HG03342 (cell line): ENCODE data around the gene POU2AF1.

Experiments
- ATAC-seq: cut with Tn5 transposase; IDR thresholded peaks from one replicate; pipeline ENCODE4 v1.9.1; 2021; ENCODE audit warnings: mild to moderate bottlenecking, moderate library complexity; ENCODE audit not compliant: unreplicated experiment

Gene POU2AF1

DNA sequence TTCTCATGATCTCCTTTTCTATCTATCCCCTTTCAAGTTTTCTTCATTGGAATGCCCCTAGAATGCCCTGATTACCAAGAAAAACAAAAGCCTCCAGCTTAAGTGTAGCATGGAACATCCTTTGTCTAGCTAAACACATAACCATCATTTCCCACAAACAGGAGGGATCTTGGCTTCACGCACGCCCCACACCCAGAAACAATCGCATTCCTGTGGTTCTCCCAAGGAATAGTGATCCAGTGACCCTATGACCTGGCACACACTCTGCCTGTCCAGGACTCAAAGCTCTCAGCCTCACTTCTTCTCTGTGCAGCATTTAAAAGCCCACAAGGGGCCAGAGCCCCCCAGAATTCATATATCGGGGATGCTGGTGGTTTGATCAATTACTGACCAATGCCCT, 9.3 kb upstream of the POU2AF1 start:
- no peak for ATAC-seq

GRCh38 chr11:111387363-111387762, 8.3 kb upstream of the POU2AF1 start:
- no peak for ATAC-seq

- ATAC-seq, result no peak
Observed at GRCh38 chr11:111386611-111387150, 7.6 kb upstream of the POU2AF1 start.

DNA sequence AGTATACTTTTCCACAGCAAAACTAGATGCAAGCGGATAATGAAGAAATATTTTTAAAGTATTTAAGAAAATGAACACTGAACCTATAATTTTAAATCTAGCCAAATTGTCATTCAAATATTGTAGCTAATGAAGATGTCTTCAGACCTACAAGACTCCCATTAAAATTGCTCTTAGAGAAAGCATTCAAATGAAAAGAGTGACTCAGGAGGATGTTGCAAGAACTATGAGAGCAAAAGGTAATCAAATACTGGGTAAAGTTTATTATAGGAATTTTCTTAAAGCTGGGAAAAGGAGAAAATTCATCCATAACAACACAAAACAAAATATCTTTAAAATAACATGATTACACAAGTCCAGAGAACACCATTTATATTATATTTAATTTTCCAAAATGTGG, 5.4 kb upstream of the POU2AF1 start:
- no peak for ATAC-seq

GRCh38 chr11:111382451-111382850, 3.4 kb upstream of the POU2AF1 start:
- no peak for ATAC-seq

GRCh38 chr11:111379602-111380136, 594 bp upstream of the POU2AF1 start:
- ATAC-seq, result peak; percentile 42

- ATAC-seq, result peak; percentile 2
Observed at GRCh38 chr11:111378185-111378860, 752 bp downstream of the POU2AF1 start.

GRCh38 chr11:111376181-111376871, 2.7 kb downstream of the POU2AF1 start:
- ATAC-seq, result no peak

DNA sequence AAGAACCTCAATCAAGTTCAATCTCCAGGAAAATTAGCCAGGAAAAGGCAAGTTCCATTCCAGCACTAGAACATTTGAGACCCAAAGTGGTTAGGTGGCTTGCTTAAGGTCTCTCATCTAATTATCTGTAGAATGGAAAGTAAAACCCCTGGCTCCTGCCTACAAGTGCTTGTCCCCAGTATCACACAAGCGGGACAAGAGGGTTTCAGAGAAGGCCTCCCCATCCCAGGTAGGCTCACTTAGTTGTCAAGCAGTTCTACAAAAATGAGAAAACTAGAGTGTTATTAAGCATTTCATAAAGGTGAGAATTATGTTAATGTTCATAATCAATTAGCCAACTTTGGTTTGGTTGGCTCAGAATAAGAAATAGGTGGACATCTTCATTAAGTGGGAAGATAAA, 5.5 kb downstream of the POU2AF1 start:
- no peak for ATAC-seq

- no peak for ATAC-seq
Observed at GRCh38 chr11:111372538-111372937, 6.5 kb downstream of the POU2AF1 start.

GRCh38 chr11:111370902-111371578, 8.0 kb downstream of the POU2AF1 start:
- ATAC-seq, result peak; percentile 28

DNA sequence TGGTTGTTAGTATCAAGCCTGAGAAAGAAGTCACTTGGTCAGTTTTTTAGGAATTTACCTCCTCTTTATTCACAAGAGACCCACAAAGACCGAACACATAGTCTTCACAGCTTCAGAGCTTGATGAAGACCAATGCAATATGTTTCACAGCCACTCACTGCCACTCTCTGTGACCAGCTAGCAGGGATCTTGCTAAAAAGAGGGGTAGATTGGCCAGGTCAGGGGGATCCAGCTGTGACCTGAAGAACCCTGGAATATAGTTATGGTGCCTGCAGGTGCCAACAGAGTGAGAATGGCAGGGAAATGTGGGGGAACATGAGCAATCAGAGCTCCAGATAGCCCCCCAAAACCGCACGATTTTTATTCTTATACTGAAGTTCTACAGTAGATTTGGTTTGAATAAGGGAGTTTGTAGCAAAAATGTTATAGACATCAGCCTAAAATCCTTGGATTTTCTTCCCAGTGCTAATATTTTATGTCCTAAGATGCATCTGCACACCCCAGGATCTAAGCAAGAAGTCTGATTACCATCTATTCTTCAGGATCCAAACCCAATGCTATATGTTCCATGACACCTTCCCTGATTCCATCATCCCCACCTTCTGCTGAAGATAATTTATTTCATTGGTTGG, 8.7 kb downstream of the POU2AF1 start:
- no peak for ATAC-seq

- no peak for ATAC-seq
Observed at GRCh38 chr11:111368285-111368560, 10.9 kb downstream of the POU2AF1 start.

DNA sequence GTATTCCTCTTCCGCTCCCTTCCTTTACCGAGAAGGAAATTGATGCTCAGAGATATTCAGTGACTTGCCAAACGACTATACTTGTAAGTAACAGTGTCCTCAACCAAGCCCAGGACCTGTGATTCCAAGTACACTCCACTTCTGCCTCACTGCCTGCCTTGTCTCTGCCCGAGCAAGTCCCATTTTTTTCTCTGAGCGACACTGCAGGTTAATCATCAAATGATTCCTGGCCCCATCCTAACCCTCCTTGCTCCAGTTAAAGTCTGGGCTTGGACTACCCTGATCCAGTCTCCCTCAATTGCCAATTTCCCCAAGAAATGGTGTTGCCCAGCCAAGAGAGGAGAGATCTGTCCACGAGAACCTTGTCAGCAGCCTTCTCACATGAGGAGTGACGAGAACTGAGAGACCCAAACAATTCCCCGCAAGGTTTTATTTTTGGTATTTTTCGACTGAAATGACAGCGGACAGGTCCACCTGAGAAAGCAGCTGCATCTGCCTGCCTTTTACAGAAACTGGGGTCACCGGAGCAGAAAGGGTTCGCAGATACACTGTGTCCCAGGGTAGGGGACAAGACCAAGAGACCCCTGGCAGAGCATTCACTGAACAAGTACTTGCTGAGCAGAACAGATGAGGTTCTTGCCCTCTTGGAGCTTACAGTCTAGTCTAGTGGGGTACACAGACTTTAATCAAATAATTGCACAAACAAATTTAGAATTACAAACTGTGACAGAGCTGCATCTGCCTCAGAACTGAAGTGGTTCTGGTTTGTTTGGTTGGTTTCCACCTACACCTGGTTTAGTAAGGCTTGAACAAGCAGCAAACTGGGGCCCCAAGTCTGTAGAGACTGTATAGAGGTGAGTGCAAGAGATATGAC, 11.4 kb downstream of the POU2AF1 start:
- peak; percentile 42 for ATAC-seq

- ATAC-seq, result no peak
Observed at GRCh38 chr11:111366560-111367410, 12.3 kb downstream of the POU2AF1 start.

DNA sequence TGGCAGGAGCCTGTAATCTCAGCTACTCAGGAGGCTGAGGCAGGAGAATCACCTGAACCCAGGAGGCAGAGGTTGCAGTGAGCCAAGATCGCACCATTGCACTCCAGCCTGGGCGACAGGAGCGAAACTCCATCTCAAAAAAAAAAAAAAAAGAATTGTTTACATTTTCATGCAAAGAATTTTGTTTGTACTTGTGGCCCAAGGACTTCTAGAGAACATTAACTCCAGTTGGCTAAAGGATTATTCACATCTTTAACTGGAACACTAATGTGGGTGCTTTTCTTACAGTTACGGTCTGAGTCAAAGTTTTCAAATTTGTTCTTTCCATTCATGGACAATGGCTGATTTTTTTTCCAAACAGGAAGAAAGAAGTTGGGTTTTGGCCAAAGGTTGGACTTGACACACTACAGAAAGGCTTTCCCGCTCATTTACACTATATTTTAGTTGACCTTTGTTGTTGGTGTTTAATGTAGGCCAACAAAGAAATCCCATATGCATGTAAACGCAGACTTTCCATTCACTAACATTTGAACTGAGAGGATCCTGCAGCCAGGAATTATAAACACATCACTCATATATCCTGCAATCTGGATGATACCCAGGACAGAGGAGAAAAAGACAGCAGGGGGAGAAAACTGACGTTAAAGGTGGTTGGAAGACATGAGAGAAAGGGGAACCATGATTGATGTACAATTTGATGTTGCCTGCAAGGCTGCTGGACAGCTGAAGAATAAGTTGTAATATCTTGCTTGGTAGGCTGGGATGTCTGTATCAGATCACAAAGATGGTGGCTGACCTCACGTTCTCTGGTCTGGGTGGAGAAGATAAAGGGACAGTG, 13.1 kb downstream of the POU2AF1 start:
- no peak for ATAC-seq

GRCh38 chr11:111364503-111364902, 14.6 kb downstream of the POU2AF1 start:
- ATAC-seq, result no peak

DNA sequence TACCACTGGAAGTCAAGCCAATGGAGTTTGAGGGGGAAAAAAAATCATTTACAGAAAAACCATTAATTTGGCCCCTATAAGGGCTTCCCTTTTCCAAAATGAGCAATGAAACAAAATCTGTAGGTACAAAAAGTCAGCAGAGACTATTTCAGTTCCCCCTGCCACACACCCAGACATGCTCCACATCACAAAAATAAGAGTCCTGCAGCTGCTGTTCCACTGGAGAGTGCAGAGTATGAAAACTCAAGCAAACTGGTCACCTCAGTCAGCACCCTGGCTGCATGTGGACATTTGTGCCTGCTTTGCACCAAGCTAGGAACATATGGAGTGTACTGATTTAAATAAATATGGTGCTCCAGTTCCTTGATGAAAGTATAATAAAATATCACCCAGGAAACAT, 15.1 kb downstream of the POU2AF1 start:
- no peak for ATAC-seq
